ENCODE measurements around the gene HOXA7. TPM values are rescaled to one million over a fixed set of nuclear protein-coding genes. Genes with fewer than 3 reads are reported as not detected.

Gene HOXA7
- total and polyA plus RNA-seq, 2 experiments from 2014 or later: 0.24 TPM; not detected in 1

DNA sequence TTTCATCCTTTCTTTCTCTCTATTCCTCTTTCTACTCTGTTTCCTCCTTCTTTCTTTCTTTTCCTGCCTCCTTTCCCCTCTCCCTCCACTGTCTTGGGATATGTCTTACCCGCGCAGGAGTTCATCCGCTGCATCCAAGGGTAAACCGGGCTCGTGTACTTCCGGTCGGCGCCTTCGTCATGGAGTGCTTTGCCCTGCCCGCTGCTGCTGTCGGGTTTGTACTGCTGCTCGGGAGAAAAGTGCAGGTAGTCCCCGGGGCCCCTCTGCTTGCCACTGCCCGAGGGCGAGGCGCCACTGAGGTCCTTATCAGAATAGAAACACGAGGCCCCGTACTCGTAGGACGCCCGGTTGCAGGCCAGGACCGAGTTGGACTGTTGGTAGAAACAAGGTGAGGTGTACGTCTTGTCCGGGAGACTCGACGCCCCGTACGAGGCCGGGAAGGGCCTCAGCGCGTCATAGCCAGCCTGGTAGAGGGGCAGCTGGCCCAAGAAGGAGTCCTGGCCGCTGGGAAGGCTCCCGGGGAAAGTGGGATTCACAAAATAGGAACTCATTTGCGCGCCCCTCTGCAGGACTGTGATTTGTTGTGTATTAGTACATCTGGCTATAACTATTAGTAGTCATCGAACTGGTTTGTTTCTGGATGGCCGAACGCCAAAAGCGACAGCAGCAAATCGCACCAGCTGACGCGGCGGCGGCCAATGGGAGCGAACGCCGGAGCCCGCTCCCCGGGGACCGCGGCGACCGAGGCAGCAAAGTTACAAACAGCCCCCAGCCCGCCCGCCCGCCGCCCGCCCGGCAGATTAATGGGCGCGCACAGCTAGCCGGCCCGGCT is 9.1 kb downstream of the HOXA7 start, which contains the start of gene HOXA6:
Gene HOXA6, minus strand, starts transcription at position 576 of the 832 bp plus-strand sequence. Its CDS starts 25 bp downstream, at position 551.
- TF ChIP-seq, protein P1, sequence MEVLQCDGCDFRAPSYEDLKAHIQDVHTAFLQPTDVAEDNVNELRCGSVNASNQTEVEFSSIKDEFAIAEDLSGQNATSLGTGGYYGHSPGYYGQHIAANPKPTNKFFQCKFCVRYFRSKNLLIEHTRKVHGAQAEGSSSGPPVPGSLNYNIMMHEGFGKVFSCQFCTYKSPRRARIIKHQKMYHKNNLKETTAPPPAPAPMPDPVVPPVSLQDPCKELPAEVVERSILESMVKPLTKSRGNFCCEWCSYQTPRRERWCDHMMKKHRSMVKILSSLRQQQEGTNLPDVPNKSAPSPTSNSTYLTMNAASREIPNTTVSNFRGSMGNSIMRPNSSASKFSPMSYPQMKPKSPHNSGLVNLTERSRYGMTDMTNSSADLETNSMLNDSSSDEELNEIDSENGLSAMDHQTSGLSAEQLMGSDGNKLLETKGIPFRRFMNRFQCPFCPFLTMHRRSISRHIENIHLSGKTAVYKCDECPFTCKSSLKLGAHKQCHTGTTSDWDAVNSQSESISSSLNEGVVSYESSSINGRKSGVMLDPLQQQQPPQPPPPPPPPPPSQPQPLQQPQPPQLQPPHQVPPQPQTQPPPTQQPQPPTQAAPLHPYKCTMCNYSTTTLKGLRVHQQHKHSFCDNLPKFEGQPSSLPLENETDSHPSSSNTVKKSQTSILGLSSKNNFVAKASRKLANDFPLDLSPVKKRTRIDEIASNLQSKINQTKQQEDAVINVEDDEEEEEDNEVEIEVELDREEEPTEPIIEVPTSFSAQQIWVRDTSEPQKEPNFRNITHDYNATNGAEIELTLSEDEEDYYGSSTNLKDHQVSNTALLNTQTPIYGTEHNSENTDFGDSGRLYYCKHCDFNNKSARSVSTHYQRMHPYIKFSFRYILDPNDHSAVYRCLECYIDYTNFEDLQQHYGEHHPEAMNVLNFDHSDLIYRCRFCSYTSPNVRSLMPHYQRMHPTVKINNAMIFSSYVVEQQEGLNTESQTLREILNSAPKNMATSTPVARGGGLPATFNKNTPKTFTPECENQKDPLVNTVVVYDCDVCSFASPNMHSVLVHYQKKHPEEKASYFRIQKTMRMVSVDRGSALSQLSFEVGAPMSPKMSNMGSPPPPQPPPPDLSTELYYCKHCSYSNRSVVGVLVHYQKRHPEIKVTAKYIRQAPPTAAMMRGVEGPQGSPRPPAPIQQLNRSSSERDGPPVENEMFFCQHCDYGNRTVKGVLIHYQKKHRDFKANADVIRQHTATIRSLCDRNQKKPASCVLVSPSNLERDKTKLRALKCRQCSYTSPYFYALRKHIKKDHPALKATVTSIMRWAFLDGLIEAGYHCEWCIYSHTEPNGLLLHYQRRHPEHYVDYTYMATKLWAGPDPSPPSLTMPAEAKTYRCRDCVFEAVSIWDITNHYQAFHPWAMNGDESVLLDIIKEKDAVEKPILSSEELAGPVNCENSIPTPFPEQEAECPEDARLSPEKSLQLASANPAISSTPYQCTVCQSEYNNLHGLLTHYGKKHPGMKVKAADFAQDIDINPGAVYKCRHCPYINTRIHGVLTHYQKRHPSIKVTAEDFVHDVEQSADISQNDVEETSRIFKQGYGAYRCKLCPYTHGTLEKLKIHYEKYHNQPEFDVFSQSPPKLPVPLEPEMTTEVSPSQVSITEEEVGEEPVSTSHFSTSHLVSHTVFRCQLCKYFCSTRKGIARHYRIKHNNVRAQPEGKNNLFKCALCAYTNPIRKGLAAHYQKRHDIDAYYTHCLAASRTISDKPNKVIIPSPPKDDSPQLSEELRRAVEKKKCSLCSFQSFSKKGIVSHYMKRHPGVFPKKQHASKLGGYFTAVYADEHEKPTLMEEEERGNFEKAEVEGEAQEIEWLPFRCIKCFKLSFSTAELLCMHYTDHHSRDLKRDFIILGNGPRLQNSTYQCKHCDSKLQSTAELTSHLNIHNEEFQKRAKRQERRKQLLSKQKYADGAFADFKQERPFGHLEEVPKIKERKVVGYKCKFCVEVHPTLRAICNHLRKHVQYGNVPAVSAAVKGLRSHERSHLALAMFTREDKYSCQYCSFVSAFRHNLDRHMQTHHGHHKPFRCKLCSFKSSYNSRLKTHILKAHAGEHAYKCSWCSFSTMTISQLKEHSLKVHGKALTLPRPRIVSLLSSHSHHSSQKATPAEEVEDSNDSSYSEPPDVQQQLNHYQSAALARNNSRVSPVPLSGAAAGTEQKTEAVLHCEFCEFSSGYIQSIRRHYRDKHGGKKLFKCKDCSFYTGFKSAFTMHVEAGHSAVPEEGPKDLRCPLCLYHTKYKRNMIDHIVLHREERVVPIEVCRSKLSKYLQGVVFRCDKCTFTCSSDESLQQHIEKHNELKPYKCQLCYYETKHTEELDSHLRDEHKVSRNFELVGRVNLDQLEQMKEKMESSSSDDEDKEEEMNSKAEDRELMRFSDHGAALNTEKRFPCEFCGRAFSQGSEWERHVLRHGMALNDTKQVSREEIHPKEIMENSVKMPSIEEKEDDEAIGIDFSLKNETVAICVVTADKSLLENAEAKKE (CRISPR knock-in tag; IDR thresholded peaks at IDR 0.05): no peak
- TF ChIP-seq EZH2phosphoT487 (IDR thresholded peaks at IDR 0.05; ENCODE audit: unreplicated experiment) (peak; percentile 80), EZH2 (IDR thresholded peaks at IDR 0.05; ENCODE audit: low read depth, unreplicated experiment) (peak; percentile 99)
- Histone ChIP-seq H3F3A (replicated peaks; ENCODE audit: low read depth) (peaks cover 29% of the 10 kb centered on the region), H3K4me1 (ENCODE audit: insufficient read depth) (peaks cover 27% of the 10 kb centered on the region), H3K9me2 (ENCODE audit: insufficient read depth) (no peaks in the 10 kb centered on the region), H3K4me3 (peak within 1 kb of the TSS; percentile 43), H3K4me2 (peak within 1 kb of the TSS; percentile 71), H4K20me1 (replicated peaks; ENCODE audit: insufficient read depth) (peaks cover 43% of the 10 kb centered on the region), H2AFZ (peak within 1 kb of the TSS; percentile 38; the same call in 1 of the 2 replicates), H3K27me3 (ENCODE audit: insufficient read depth) (peaks cover 100% of the 10 kb centered on the region), H3K79me2 (replicated peaks; ENCODE audit: insufficient read depth) (no peaks in the 10 kb centered on the region), H3K36me3 (ENCODE audit: insufficient read depth) (no peaks in the 10 kb centered on the region), H3K27ac (ENCODE audit: low read depth) (no peak within 1 kb of the TSS)
- Mint-ChIP-seq H3K27ac (no peak within 1 kb of the TSS), H3K27me3 (ENCODE audit: insufficient read depth, low read depth, poor library complexity) (peaks cover 100% of the 10 kb centered on the region), H3K9me3 (peaks cover 24% of the 10 kb centered on the region), H3K4me1 (peaks cover 23% of the 10 kb centered on the region), H3K4me3 (peak within 1 kb of the TSS; percentile 62), H3K36me3 (ENCODE audit: low read depth) (no peaks in the 10 kb centered on the region)
- DNase-seq (ENCODE audit: low spot score): peak; percentile 41
- no peak for ATAC-seq

Data from GM23338 (cell line).